DND-41 (cell line): Measurements from ENCODE around the gene DPEP3.

Source experiments
- ATAC-seq: fragments of 200-7000 bp; cut with Tn5 transposase; 3 replicates; pipeline ENCODE4 v1.9.1; 2021; ENCODE audit warnings: low read depth; ENCODE audit not compliant: insufficient read depth
- DNase-seq: peaks from one replicate; pipeline ENCODE4 v3.0.0-alpha.2; 2020
- H2AFZ ChIP-seq: 2 replicates; pipeline ENCODE4 v1.6.0; 2012; ENCODE audit warnings: low read depth, low read length
- H3K27ac ChIP-seq: 2 replicates; pipeline ENCODE4 v1.5.1; 2012; ENCODE audit warnings: low read length, inconsistent platforms
- H3K27me3 ChIP-seq: fragments of 200-600 bp; sonication (generic); 2 replicates; pipeline ENCODE4 v1.6.0; 2012; ENCODE audit warnings: low read length, mild to moderate bottlenecking, inconsistent platforms; ENCODE audit not compliant: insufficient read depth, poor library complexity
- H3K36me3 ChIP-seq: 2 replicates; pipeline ENCODE4 v1.5.1; 2012; ENCODE audit warnings: low read length, inconsistent platforms; ENCODE audit not compliant: insufficient read depth
- H3K4me1 ChIP-seq: 2 replicates; pipeline ENCODE4 v1.5.1; 2012; ENCODE audit warnings: mild to moderate bottlenecking, low read length; ENCODE audit not compliant: insufficient read depth
- H3K4me2 ChIP-seq: 2 replicates; pipeline ENCODE4 v1.6.0; 2012; ENCODE audit warnings: mild to moderate bottlenecking, moderate library complexity, low read length, inconsistent platforms; ENCODE audit not compliant: insufficient read depth
- H3K4me3 ChIP-seq, 2 experiments: fragments of 200-600 bp in 1 of 2; shearing (Covaris generic) in 1 of 2; 2 replicates each; pipeline ENCODE4 v1.5.1; 2012 to 2016; ENCODE audit warnings: inconsistent platforms in 2 of 2, low read length in 2 of 2, mild to moderate bottlenecking in 2 of 2, low read depth in 1 of 2, moderate library complexity in 1 of 2
- H3K79me2 ChIP-seq: 2 replicates; pipeline ENCODE4 v1.6.0; 2012; ENCODE audit warnings: low read length, inconsistent platforms; ENCODE audit not compliant: insufficient read depth
- H3K9ac ChIP-seq: 2 replicates; pipeline ENCODE4 v1.6.0; 2012; ENCODE audit warnings: low read depth, mild to moderate bottlenecking, inconsistent platforms, low read length, moderate library complexity
- H3K9me3 ChIP-seq: 2 replicates; pipeline ENCODE4 v1.5.1; 2012; ENCODE audit warnings: low read length, moderate library complexity, mild to moderate bottlenecking, inconsistent platforms; ENCODE audit not compliant: insufficient read depth, severe bottlenecking
- H4K20me1 ChIP-seq: 2 replicates; pipeline ENCODE4 v1.6.0; 2012; ENCODE audit warnings: low read length; ENCODE audit not compliant: insufficient read depth
- CTCF ChIP-seq: IDR thresholded peaks from 2 replicates; pipeline ENCODE4 v1.5.1; 2012; ENCODE audit warnings: borderline replicate concordance, low read length, moderate library complexity, mild to moderate bottlenecking; ENCODE audit not compliant: poor library complexity, severe bottlenecking; ENCODE audit errors: extremely low read depth
- EZH2 ChIP-seq: IDR thresholded peaks from 3 replicates; pipeline ENCODE4 v1.6.1; 2012; ENCODE audit warnings: borderline replicate concordance, low read depth, mild to moderate bottlenecking, moderate library complexity, low read length, inconsistent platforms; ENCODE audit not compliant: severe bottlenecking

DPEP3 gene

DNA sequence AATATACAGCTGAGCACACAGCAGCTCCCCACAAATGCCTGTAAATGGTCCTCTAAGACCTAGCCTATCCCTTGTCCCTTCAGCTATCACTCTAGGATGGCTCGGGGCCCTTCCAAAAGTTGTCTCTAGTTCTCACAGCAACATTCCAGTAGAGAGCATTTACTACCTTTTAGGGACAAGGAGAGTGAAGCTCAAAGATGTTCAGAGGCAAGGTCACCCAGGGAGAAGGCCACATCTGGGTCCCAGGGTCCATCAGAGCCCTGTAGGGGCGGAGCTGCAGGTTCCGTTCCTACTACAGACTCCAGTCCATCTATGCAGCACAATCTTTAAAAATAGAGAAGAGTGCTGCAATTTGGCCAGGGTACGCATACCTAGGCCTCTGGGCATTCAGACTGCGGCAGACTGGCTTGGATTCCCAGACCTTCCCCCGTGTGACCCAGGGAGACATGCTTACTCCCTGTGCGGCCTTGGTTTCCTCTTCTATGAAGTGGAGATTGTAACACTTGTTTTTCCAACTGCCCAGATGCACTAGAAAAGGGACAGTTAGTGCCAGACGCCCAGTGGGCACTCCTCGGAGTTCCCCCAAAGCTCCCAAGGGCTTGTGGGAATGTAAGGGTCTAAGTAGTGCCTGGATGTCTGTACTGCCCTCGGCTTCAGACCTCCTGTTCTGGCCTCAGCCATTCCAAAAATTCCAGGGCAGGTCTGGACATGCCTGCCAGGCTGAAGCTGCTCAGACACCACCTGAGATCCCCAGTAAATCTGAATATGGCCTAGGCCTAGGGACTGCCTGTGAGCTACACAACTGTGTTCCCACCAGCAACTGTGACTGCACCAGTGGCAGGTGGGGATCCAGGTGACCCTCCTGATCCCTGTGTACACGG, 14.4 kb downstream of the DPEP3 start:
- Histone ChIP-seq H3K36me3 (peaks cover 27% of the 10 kb centered on the region), H3K9me3 (no peaks in the 10 kb centered on the region), H3K9ac (peak overlapping the region; percentile 11), H3K79me2 (peaks cover 13% of the 10 kb centered on the region; the same call in 1 of the 2 replicates), H3K4me1 (peaks cover 26% of the 10 kb centered on the region), H3K27ac (no peak overlapping the region), H3K27me3 (no peaks in the 10 kb centered on the region), H3K4me2 (peak overlapping the region; percentile 83; the same call in 1 of the 2 replicates), H3K4me3 (no peak overlapping the region), H2AFZ (no peak overlapping the region), H4K20me1 (peaks cover 19% of the 10 kb centered on the region)
- ATAC-seq, result no peak
- TF ChIP-seq EZH2, result no peak
- no peak for TF ChIP-seq CTCF
- no peak for DNase-seq

DNA sequence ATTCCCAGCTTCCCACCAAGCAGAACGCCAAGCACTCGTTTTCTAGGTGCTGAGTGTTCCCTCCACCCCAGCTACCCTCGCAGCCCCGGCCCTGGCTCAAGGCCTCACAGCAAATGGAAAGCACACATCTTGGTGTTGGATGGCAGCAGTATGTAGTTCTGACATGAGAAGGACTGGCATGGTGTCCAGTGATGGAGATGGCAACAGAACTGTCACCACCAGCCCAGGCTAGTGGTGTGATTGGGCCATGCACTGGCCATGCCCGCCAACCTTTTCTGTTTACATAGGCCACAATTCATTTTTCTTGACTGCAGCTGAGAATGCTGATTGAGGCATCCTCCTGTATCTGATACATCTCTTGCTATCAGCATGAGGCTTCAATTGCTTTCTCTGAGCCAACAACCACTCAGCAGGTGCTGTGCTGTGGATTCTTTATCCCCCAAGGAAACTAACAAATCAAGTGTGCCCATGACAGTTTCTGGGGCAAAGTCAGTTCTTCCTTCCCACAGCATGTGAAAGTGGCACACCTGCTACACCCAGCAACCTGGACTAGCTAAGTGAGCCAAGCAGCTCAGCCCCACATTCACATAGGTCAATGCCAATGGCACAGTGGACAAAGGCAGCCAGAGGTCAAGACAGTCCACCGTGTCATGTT, 15.7 kb downstream of the DPEP3 start:
- Histone ChIP-seq H3K4me1 (peaks cover 26% of the 10 kb centered on the region), H3K4me3 (no peak overlapping the region), H3K4me2 (no peak overlapping the region), H3K9me3 (no peaks in the 10 kb centered on the region), H3K79me2 (peaks cover 13% of the 10 kb centered on the region; the same call in 1 of the 2 replicates), H3K36me3 (peaks cover 37% of the 10 kb centered on the region), H3K27me3 (no peaks in the 10 kb centered on the region), H4K20me1 (peaks cover 19% of the 10 kb centered on the region), H2AFZ (no peak overlapping the region), H3K9ac (no peak overlapping the region), H3K27ac (no peak overlapping the region)
- no peak for ATAC-seq
- TF ChIP-seq CTCF (no peak), EZH2 (no peak)
- DNase-seq, result no peak

- Histone ChIP-seq H3K4me1 (peaks cover 21% of the 10 kb centered on the region), H3K4me3 (no peak overlapping the region), H3K4me2 (no peak overlapping the region), H3K27ac (no peak overlapping the region), H3K79me2 (peaks cover 13% of the 10 kb centered on the region; the same call in 1 of the 2 replicates), H4K20me1 (peaks cover 19% of the 10 kb centered on the region), H2AFZ (no peak overlapping the region), H3K27me3 (no peaks in the 10 kb centered on the region), H3K9me3 (no peaks in the 10 kb centered on the region), H3K36me3 (peaks cover 39% of the 10 kb centered on the region), H3K9ac (no peak overlapping the region)
- DNase-seq (no peak), ATAC-seq (no peak)
- TF ChIP-seq EZH2 (no peak), CTCF (no peak)
Measured at GRCh38 chr16:67963662-67964321, 16.5 kb downstream of the DPEP3 start.
